HG02981 (cell line): Measurements from ENCODE around the gene ZNF578.
"Not testable (repeated sequence)": the region's sequence is repeated elsewhere in the genome, so short reads cannot be mapped to it uniquely, and the experiment has no call there.

Experiments used
- ATAC-seq: cut with Tn5 transposase; IDR thresholded peaks from one replicate; pipeline ENCODE4 v1.9.1; 2021; ENCODE audit warnings: mild to moderate bottlenecking, moderate library complexity; ENCODE audit not compliant: unreplicated experiment

The ZNF578 gene

DNA sequence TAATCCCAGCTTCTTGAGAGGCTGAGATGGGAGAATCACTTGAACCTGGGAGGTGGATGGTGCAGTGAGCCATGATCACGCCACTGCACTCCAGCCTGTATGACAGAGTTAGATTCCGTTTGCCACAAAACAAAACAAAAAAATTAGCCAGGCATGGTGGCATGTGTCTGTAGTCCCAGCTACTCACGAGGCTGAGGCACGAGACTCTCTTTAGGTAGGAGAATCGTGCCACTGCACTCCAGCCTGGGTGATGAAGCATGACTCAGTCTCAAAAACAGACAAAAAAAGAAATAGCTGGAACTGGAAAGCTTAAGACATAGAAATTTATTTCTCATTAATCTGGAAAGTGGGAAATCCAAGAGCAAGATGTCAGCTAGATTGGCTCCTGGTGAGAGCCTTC lies 53.9 kb downstream of the ZNF578 start:
- ATAC-seq, result no peak

DNA sequence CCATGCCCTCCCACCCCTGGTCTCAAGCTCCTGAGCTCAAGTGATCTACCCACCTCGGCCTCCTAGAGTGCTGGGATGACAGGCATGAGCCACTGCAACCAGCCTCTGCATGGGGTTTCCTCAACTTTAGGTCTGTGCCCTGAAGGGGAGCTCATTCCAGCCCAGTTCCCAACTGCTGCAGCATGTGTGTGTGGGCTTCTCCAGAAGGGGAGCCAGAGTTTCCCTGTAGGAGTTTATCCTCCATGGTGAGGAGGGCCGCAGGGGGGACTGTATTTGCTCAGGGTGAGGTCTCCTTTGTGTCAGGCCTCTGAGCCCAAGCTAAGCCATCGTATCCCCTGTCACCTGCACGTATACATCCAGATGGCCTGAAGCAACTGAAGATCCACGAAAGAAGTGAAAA lies 62.8 kb downstream of the ZNF578 start:
- ATAC-seq, result no peak

DNA sequence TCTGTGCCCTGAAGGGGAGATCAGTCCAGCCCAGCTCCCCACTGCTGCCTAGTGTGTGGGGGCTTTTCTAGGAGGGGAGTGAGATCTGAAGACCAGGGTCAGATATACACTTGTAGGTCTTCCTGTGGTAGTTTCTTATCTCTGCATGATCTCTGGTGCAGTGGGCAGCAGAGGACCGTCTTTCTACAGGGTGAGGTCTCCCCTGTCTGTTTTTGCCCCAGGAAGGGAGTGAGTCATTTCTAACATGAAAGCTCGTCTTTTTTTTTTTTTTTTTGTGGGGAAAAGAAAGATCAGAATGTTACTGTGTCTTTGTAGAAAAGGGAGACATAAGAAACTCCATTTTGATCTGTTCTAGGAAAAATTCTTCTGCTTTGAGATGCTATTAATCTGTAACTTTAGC lies 65.3 kb downstream of the ZNF578 start:
- no peak for ATAC-seq

DNA sequence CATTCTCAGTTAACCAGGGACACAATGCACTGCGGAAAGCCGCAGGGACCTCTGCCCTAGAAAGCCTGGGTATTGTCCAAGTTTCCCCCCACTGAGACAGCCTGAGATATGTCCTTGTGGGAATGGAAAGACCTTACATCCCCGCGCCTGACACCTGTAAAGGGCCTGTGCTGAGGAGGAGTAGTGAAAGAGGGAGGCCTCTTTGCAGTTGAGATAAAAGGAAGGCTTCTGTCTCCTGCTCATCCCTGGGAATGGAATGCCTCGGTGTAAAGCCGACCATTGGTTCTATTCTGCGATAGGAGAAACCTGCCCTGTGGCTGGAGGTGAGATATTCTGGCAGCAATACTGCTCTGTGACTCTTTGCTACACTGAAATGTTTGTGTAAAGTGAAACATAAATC lies 65.8 kb downstream of the ZNF578 start:
- not testable (repeated sequence) for ATAC-seq

DNA sequence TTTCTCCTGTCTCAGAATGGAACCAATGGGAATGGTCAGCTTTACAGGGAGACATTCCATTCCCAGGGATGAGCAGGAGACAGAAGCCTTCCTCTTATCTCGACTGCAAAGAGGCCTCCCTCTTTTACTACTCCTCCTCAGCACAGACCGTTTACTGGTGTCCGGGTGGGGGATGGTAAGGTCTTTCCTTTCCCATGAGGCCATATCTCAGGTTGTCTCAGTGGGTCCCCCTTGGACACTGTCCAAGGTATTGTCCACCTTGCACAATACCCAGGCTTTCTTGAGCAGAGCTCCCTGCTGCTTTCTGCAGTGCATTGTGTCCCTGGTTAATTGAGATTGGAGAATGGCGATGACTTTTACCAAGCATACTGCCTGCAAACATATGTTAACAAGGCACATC lies 66.7 kb downstream of the ZNF578 start:
- ATAC-seq, result no peak

DNA sequence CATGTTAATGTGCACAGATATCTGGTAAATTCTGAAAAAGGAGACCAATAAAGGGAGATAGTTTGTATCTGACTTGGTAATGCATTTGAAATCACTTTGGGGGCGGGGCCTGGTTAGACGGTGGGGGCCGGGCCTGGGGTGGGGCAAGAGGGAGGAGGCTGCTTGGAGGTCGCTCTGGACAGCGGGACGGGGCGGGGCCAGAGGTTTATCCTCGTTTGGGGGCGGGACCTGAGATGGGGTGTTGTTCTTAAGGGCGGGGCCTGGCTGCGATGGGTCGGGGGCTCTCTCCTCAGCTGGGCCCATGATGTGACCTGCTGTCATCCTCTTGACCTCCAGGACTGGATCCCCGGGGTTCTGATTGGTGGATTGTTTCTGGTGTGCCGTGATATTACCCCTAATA lies 69.2 kb downstream of the ZNF578 start:
- no peak for ATAC-seq

DNA sequence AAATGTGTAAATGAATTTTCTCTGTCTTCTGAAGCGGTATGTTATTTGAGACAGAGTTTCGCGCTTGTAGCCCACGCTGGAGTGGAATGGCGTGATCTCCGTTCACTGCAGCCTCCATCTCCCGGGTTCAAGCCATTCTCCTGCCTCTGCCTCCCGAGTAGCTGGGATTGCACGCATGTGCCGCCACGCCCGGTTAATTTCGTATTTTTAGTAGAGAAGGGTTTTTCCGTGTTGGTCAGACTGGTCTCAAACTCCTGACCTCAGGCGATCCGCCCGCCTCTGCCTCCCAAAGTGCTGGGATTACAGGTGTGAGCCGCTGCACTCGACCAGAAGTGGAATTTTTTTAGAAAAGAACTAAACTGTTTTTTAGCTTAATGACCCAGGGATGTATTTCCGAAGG lies 70.7 kb downstream of the ZNF578 start:
- no peak for ATAC-seq

DNA sequence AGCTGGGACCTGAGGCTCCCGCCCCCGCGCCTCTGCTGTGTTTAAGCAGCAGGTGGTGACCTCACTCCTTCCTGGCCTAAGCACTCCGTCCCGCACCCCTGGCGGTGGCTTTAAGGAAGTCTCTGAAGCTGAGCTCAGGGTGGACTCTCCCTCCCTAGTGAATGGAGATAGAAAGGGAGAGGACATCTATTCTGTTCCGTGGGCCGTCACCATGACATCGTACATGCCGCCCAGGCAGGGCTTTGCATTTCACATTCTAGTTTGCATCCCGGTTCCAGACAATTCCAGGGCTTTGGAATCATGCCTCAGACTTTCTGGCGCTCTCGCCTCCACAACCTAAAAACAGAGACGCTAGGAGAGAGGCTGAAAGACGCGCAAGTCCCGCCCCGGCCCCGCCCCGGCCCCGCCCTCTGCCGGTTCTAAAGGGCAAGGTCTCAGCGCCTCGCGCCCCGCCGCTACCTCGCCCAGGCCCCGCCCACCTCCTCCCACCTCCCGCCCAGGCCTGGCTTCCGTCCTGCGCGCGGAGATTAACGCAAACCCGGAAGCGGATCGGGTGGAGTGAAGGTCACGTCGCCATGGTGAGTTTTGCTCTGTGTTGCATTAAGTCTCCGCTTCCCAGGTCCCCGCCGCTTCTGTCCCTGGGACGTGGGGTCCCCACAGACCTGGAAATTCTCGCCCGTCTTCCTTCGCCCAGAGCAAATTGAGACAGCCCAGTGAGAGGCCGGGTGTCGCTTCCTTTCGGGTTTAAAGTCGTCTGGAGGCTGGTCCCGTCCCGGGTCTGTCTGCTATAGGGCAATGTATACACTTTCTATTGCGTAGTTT lies 74.0 kb downstream of the ZNF578 start, which contains the start of gene ZNF808:
Gene ZNF808 (plus strand): TSS at position 535 of the 822 bp plus-strand sequence. CDS start 15,617 bp downstream, outside the sequence.
- ATAC-seq, result peak; percentile 79

DNA sequence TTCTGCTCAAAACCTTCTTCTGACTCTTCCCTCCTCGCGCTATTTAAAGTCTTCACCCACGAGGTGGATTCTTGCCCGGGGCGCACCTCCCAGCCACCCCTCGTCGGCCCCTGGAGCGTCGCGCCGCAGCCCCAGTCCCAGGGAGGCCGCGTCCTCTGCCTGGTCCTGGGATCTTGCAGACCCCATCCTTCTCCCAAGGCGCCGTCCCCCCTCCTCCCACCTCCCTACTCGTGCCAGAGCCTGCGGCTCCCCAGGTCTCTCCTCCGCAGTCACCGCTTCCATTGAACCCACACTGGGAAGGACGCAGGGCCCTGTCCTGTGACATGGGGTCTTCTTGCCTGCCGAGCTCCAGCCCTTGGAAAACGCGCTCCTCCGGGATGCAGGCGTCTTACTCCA lies 74.6 kb downstream of the ZNF578 start:
- peak; percentile 8 for ATAC-seq

DNA sequence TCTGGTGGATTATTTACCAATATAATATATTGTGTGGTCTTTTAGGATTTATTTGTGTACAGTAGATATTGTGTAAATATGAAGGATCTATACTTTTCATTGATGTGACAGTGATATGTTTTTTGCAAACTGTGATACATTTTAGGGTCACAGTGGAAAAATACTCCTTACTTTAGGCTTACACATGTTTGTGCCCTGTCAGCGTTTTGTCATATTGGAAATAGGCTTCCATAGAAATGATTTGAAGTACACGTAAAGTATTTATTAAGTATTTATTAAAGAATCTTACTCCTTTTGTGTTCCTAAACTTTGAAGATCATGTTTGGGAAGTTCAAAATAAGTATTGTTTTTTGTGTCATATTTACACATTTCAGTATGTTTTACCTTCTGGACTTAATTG lies 79.1 kb downstream of the ZNF578 start:
- no peak for ATAC-seq

DNA sequence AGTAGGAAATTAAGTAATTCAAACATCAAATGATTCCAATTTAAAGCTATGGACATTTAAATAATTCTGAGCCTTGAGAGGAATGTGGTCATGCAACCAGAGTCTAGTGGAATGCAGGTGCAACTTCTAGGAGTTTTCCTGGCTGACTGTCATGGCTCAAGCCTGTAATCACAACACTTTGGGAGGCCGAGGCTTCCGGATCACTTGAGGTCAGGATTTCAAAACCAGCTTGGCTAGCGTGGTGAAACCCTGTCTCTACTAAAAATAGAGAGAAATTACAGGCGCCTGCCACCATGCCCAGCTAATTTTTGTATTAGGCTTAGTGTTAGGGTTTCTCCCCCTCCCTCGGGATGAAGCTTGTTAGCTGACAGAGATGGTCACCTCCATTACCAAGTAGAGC lies 80.5 kb downstream of the ZNF578 start:
- ATAC-seq, result no peak

DNA sequence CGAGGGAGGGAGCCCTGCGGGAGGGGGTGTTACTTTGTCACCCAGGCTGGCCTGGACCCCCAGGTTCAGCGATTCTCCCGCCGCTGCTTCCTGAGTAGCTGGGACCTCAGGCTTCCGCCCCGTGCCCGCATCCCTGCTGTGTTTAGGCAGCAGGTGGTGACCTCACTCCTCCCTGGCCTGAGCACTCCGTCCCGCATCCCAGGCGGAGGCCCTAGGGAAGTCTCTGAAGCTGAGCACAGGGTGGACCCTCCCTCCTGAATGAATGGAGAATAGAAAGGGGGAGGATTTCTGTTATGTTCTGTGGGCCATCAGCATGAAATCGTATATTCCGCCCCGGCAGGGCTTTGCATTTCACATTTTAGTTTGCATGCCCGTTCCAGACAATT lies 82.0 kb downstream of the ZNF578 start:
- not testable (repeated sequence) for ATAC-seq

DNA sequence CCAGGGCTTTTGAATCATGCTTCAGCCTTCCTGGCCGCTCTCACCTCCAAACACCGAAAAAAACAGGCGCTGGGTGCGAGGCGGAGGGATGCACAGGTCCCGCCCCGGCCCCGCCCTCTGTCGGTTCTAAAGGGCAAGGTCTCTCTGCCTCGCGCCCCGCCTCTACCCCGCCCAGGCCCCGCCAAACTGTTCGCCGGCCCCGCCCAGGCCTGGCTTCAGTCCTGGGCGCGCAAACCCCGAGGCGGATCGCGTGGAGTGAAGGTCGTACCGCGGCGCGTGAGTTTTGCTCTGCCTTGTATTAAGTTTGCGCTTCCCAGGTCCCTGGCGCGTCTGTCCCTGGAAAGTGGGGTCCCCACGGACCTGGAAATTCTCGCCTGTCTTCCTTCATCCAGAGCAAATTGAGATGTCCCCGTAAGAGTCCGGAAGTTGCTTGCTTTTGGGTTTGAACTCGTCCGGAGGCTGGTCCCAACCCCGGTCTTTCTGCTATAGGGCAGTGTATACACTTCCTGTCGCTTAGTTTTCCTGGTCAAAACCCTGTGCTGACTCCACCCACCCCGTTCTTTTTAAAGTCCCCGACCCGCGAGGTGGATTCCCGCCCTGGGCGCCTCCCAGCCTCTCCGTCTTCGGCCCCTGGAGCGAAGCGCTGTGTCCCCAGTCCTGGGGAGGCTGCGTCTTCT lies 82.6 kb downstream of the ZNF578 start:
- ATAC-seq, result peak; percentile 88

DNA sequence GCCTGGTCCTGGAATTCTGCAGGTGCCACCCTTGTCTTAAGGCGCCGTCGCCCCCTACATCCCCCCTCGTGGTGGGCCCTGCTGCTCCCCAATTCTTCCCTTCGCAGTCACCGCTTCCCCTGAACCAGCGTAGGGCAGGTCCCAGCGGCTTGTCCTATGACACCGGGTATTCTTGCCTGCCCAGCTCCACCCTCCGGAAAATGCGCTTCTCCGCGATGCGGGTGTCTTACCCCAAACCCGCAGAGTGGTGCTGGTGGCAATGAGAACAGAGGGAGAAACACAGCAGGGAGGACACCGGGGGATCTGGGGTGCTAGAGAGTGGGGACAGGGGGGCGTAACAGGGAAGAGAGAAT lies 83.1 kb downstream of the ZNF578 start:
- ATAC-seq, result peak; percentile 15

DNA sequence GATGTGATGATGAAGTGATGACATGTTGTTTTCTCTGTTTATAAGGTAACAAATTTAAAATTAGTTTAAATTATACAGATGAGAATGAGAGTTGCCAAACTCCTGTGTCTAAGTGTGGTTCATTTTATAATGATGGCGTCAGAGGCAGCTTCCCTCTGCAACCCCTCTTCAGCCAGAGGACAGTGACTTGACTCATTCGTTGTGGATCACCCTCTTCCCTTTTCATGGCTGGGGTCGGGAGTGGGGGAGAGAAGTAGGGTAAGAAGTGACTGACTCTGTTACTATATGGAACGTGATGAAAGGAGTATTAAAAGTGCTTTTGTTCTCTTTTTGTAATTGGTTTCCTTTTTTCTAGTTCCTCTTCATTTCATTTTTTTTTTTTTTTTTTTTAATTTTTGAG lies 85.5 kb downstream of the ZNF578 start:
- ATAC-seq, result not testable (repeated sequence)

DNA sequence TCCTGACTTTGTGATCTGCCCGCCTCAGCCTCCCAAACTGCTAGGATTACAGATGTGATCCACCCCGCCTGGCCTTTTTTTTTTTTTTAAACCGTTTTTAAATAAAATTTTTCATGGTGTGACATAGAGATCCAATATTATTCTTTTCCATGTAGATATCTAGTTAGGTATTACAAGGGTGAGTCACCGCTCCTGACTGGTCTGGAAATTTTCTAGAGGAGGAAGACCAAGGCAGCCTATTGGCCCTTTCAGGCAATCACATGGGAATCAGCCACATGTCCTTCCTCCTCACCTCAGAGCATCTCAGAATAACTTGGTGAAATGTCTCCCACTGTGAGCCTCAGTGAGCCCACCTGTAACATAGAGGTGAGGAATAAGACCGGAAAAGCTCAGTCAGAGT lies 87.8 kb downstream of the ZNF578 start:
- not testable (repeated sequence) for ATAC-seq

DNA sequence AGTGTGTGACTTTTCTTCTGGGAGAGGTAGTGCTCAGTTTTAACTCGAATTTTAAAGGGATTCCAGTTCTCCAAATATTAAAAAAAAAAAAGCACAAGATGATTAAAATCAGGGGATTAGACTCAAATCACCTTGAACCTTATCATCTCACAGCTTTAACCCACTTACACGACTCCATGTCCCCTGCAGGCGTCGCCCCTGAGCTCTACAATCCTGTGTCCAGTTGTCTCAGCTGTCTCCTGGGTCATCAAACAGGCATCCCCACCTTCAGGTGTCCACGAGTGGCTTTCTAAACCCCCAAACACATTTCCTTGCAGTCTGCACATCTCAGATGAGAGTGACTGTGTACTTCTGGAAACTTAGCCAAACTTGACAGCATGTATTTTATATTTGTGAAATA lies 88.3 kb downstream of the ZNF578 start:
- no peak for ATAC-seq

DNA sequence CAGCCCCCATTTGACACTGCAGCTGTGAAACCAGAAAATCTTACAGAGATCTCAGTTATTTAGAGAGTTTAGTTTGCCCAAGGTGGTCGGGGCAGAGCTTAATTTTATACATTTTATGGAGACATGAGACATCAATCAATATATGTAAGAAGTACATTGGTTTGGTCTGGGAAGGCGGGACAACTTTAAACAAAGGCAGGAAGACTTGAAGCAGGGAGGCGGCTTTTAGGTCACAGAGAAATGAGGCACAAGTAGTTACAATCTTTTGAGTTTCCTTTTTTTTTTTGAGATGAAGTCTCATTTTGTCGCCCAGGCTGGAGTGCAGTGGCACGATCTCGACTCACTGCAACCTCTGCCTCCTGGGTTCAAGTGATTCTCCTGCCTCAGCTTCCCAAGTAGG lies 89.2 kb downstream of the ZNF578 start:
- ATAC-seq, result not testable (repeated sequence)

DNA sequence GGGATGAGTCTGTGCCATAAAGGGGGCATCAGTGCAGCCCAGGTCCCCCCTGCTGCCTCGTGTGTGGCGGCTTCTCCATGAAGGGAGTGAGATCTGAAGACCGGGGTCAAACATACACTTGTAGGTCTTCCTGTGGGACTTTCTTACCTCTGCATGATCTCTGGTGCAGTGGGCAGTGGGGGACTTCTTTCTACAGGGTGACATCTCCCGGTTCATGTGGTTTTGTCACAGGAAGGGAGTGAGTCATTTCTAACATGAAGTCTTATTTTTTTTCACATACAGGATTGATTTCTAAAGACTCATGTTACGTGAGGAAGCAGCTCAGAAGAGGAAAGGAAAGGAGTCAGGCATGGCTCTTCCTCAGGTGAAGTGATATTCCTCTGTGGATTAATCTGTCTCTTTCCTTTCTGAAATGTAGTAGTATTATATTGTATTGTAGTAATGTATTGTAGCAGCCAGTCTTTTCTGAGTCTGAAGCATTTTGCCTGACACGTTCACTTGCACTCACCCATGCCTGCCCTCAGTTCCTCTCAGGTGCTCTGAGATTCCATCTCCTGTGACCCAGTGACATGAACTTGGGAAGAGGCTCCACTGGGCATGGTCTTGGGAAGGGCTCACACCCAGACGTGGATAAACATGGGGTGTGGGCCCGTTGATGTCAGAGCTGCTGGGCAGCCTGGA lies 89.8 kb downstream of the ZNF578 start:
- ATAC-seq, result no peak

DNA sequence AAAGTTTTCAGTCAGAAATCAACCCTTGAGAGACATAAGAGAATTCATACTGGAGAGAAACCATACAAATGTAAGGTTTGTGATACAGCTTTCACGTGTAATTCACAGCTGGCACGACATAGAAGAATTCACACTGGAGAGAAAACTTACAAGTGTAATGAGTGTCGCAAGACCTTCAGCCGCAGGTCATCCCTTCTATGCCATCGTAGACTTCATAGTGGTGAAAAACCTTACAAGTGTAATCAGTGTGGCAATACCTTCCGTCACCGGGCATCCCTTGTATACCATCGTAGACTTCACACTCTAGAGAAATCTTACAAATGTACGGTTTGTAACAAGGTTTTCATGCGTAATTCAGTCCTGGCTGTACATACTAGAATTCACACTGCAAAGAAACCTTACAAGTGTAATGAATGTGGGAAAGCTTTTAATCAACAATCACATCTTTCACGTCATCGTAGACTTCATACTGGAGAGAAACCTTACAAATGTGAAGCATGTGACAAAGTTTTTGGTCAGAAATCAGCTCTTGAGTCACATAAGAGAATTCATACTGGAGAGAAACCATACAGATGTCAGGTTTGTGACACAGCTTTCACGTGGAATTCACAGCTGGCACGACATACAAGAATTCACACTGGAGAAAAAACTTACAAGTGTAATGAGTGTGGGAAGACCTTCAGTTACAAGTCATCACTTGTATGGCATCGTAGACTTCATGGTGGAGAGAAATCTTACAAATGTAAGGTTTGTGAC lies 101.0 kb downstream of the ZNF578 start:
- no peak for ATAC-seq
